Prostate gland (tissue), 2 donors: ENCODE data around the gene SYCE3. TPM values are rescaled to one million over a fixed set of nuclear protein-coding genes. Genes with fewer than 3 reads are reported as not detected.
"Not testable (repeated sequence)": the region's sequence is repeated elsewhere in the genome, so short reads cannot be mapped to it uniquely, and the experiment has no call there.

Experiments
- DNase-seq: peaks from one replicate; pipeline ENCODE4 v3.0.0-alpha.2; 2019; ENCODE audit warnings: low spot score
- H3K27ac ChIP-seq, 2 donors: fragments of 200-600 bp; sonication (generic); 2 replicates each; pipeline ENCODE4 v1.5.1; 2017 to 2019
- H3K27me3 ChIP-seq: fragments of 200-600 bp; sonication (generic); replicated peaks from 2 replicates; pipeline ENCODE4 v1.5.1; 2019; ENCODE audit not compliant: insufficient read depth
- H3K36me3 ChIP-seq, 2 donors: fragments of 200-600 bp; sonication (generic); 1 replicate in 1 of 2; 2 replicates in 1 of 2; pipeline versions ENCODE4 v1.5.1 to v1.8.1; 2017 to 2019
- H3K4me1 ChIP-seq: fragments of 200-600 bp; sonication (generic); replicated peaks from 2 replicates; pipeline ENCODE4 v1.5.1; 2019
- H3K4me3 ChIP-seq, 2 donors: fragments of 200-600 bp; sonication (generic); 2 replicates each; pipeline ENCODE4 v1.5.1; 2017 to 2019
- H3K9me3 ChIP-seq: fragments of 200-600 bp; sonication (generic); 2 replicates; pipeline ENCODE4 v1.5.1; 2017
- POLR2A ChIP-seq: fragments of 450-650 bp; IDR thresholded peaks from one replicate; pipeline ENCODE4 v1.6.1; 2016; ENCODE audit warnings: antibody characterized with exemption, mild to moderate bottlenecking
- POLR2AphosphoS5 ChIP-seq: sonication (generic); formaldehyde crosslinking; IDR thresholded peaks from one replicate; pipeline ENCODE4 v1.6.1; 2017; ENCODE audit warnings: antibody characterized with exemption
- WGBS: methylation state at CpG from one replicate; pipeline ENCODE4 v1.1.5; 2018; 5-methylcytosine and 5-hydroxymethylcytosine counted together
- intact Hi-C: fragments of 100-400 bp; cut with DNase I; formaldehyde crosslinking; loops from one replicate; pipeline ENCODE4 v1.14.2; 2022
- total RNA-seq, 2 donors: library from RNA; depleted of rRNA; stranded (reverse); fragments of >200 nt; gene quantifications; one replicate each; pipeline ENCODE4 v1.1.0, GENCODE V29; 2016
- TF ChIP-seq, protein P1 (sequence below), 4 experiments: fragments of 200-600 bp in 2 of 4; fragments of 450-650 bp in 2 of 4; sonication (generic) in 2 of 4; IDR thresholded peaks; 1 replicate in 3 of 4; 2 replicates in 1 of 4; pipeline ENCODE4 v1.5.1; 2016 to 2019; ENCODE audit warnings: antibody characterized with exemption in 4 of 4, mild to moderate bottlenecking in 2 of 4, moderate library complexity in 2 of 4

Gene SYCE3
- total RNA-seq, 2 donors from 2014 or later, result 10.2 TPM; not detected in 1

DNA sequence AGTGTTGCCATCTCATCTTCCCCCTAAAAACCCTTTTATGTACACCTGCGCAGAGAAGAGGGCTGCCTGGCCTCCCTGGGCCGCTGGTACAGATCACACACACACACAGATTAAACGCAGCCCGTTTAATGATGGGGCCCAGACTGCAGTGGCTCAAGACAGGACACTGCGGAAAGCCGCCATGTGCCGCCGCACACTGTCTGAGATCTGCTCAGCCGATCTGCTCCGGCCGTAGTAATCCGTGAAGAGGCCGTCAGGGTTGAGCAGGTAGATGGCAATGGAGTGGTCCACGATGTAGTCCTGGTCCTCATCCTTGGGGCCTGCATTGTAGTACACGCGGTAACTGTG is 39.3 kb downstream of the SYCE3 start:
- Histone ChIP-seq H3K4me1 (peaks cover 7% of the 10 kb centered on the region), H3K27me3 (no peaks in the 10 kb centered on the region), H3K27ac (no peak overlapping the region), H3K4me3 (no peak overlapping the region), H3K9me3 (no peaks in the 10 kb centered on the region), H3K36me3 (peaks cover 0 to 8% of the 10 kb centered on the region in 2 donors)
- intact Hi-C loops, result no loop called here
- DNase-seq, result no peak
- 86% methylated on average over 16 of the region's 16 CpGs for WGBS
- no peak for TF ChIP-seq POLR2A
- no peak for TF ChIP-seq POLR2AphosphoS5
- TF ChIP-seq, protein P1, sequence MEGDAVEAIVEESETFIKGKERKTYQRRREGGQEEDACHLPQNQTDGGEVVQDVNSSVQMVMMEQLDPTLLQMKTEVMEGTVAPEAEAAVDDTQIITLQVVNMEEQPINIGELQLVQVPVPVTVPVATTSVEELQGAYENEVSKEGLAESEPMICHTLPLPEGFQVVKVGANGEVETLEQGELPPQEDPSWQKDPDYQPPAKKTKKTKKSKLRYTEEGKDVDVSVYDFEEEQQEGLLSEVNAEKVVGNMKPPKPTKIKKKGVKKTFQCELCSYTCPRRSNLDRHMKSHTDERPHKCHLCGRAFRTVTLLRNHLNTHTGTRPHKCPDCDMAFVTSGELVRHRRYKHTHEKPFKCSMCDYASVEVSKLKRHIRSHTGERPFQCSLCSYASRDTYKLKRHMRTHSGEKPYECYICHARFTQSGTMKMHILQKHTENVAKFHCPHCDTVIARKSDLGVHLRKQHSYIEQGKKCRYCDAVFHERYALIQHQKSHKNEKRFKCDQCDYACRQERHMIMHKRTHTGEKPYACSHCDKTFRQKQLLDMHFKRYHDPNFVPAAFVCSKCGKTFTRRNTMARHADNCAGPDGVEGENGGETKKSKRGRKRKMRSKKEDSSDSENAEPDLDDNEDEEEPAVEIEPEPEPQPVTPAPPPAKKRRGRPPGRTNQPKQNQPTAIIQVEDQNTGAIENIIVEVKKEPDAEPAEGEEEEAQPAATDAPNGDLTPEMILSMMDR (IDR thresholded peaks at IDR 0.05), result no peak

DNA sequence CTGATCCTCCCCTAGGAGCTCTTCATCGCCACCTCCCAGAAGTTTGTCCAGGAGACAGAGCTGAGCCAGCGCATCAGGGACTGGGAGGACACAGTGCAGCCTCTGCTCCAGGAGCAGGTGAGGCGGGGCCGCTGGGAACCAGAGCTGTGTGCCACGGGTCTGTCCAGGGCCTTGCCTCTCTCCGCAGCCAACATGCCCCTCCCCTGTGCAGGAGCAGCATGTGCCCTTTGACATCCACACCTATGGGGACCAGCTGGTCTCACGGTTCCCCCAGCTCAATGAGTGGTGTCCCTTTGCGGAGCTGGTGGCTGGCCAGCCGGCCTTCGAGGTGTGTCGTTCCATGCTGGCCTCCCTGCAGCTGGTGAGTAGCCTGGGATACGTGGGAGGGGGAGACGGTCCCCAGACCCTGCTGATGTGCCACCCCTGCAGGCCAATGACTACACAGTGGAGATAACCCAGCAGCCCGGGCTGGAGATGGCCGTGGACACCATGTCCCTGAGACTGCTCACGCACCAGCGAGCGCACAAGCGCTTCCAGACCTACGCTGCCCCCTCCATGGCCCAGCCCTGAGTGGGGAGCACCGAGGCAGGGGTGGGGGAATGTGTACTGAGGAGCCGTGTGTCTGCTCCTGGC is 39.8 kb downstream of the SYCE3 start:
- 85% methylated on average over 21 of the region's 22 CpGs for WGBS
- peaks cover 0 to 8% of the 10 kb centered on the region in 2 donors for H3K36me3 ChIP-seq
- no peaks in the 10 kb centered on the region for H3K27me3 ChIP-seq
- no peak overlapping the region for H3K27ac ChIP-seq
- no peak for TF ChIP-seq POLR2A
- H3K9me3 ChIP-seq, result no peaks in the 10 kb centered on the region
- no peak for DNase-seq
- intact Hi-C loops, result no loop called here
- no peak overlapping the region for H3K4me3 ChIP-seq
- H3K4me1 ChIP-seq, result peaks cover 7% of the 10 kb centered on the region

DNA sequence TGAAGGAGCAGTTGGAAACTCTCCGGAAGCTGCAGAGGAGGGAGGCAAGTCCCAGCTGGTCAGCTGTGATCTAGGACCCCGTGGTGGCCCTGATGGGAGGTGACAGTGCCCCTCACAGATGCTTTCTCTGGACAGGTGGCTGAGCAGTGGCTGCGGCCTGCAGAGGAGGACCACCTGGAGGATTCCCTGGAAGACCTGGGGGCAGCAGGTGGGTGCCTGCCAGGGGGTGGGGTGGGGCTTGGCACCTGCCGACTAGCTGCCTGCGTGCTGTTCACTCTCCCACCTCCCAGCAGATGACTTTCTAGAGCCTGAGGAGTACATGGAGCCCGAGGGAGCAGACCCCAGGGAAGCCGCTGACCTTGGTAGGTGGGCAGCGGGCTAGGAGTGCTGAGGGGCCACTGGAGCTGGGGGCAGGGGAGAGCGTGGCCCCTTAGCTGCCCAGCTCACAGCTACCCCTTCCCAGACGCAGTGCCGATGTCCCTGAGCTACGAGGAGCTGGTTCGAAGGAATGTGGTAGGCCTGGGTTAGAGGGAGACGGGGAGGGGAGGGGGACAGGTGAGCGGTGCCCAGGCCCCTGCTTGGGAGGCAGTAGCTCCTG is 40.4 kb downstream of the SYCE3 start:
- no peak for DNase-seq
- WGBS, result 89% methylated on average over 13 of the region's 15 CpGs
- Histone ChIP-seq H3K4me1 (peaks cover 7% of the 10 kb centered on the region), H3K4me3 (no peak overlapping the region), H3K9me3 (no peaks in the 10 kb centered on the region), H3K36me3 (peaks cover 0 to 8% of the 10 kb centered on the region in 2 donors), H3K27ac (no peak overlapping the region), H3K27me3 (no peaks in the 10 kb centered on the region)
- intact Hi-C loops, result no loop called here
- TF ChIP-seq POLR2A (no peak), POLR2AphosphoS5 (no peak)
- TF ChIP-seq, protein P1 (IDR thresholded peaks at IDR 0.05), result no peak

DNA sequence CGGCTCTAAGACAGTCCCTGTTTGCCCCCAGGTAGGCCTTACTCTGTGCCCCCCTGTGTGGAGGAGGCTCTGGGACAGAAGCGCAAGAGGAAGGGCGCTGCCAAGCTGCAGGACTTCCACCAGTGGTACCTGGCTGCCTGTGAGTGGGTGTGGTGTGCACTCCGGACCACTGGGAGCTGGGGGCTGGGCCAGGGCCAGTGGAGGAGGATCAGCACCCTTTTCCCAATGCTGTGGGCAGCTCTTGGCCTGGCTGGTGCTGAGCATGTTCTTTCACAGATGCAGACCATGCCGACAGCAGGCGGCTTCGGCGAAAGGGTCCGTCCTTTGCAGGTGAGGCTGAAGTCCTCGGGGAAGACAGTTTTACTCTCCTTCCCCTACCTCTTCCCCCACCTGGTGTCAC is 41.0 kb downstream of the SYCE3 start:
- intact Hi-C loops, result no loop called here
- Histone ChIP-seq H3K4me1 (peaks cover 7% of the 10 kb centered on the region), H3K27me3 (no peaks in the 10 kb centered on the region), H3K4me3 (no peak overlapping the region), H3K9me3 (no peaks in the 10 kb centered on the region), H3K36me3 (peaks cover 0 to 8% of the 10 kb centered on the region in 2 donors), H3K27ac (no peak overlapping the region)
- TF ChIP-seq POLR2AphosphoS5, result no peak
- TF ChIP-seq POLR2A, result no peak
- TF ChIP-seq, protein P1 (IDR thresholded peaks at IDR 0.05), result no peak
- no peak for DNase-seq
- 93% methylated on average over 10 of the region's 10 CpGs for WGBS

DNA sequence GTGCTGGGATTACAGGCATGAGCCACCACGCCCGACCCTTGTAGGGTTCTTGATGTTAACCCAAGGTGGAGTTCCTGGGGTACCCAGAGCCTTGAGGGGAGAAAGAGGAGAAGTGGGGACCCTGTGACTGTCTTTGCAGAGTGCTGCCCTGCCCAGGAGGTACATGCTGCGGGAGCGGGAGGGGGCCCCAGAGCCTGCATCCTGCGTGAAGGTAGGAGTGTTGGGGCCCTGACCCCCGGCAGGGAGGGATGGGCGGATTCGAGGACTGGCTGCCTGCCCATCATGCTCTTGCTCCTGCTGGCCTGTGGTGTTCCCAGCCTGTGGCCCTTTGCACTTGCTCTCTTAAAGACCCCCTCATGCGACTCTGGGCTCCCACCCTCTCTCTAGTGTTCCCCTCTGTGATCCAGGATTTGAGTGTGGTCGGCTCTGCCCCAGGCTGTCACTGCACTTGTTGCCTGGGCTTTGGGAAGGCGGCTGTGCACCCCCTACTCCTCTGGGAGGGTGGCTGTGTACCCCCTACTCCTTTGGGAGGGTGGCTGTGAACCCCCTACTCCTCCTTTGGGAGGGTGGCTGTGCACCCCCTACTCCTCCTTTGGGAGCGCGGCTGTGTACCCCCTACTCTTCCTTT is 41.8 kb downstream of the SYCE3 start:
- WGBS, result 93% methylated on average over 13 of the region's 13 CpGs
- H3K27me3 ChIP-seq, result no peaks in the 10 kb centered on the region
- no peak overlapping the region for H3K4me3 ChIP-seq
- TF ChIP-seq POLR2A, result no peak
- no peak for TF ChIP-seq POLR2AphosphoS5
- TF ChIP-seq, protein P1 (IDR thresholded peaks at IDR 0.05), result no peak
- no peak for DNase-seq
- H3K27ac ChIP-seq, result no peak overlapping the region
- intact Hi-C loops, result no loop called here
- peaks cover 7% of the 10 kb centered on the region for H3K4me1 ChIP-seq
- H3K9me3 ChIP-seq, result no peaks in the 10 kb centered on the region
- H3K36me3 ChIP-seq, result peaks cover 0 to 8% of the 10 kb centered on the region in 2 donors

DNA sequence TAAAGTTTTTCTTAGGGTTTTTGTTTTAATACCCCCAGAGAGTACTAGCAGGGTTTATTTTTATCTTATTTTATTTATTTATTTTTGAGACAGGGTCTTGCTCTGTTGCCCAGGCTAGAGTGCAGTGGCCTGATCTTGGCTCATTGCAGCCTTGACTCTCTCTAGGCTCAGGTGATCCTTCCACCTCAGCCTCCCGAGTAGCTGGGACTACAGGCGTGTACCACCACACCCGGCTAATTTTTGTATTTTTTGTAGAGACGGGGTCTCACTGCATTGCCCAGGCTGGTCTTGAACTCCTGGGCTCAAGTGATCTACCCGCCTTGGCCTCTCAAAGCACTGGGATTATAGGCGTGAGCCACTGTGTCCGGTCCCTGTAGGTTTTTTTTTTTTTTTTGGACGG is 42.5 kb downstream of the SYCE3 start:
- H3K4me1 ChIP-seq, H3K36me3 ChIP-seq, intact Hi-C loops, H3K4me3 ChIP-seq, DNase-seq, H3K27ac ChIP-seq, H3K27me3 ChIP-seq, H3K9me3 ChIP-seq: not testable (repeated sequence)
- 96% methylated on average over 8 of the region's 8 CpGs for WGBS
